EH (cell line): ENCODE results near the gene ZMYND10.

Experiments
- DNase-seq: peaks from one replicate; pipeline ENCODE4 v3.0.0-alpha.2; 2015; ENCODE audit warnings: low read depth

ZMYND10 gene

DNA sequence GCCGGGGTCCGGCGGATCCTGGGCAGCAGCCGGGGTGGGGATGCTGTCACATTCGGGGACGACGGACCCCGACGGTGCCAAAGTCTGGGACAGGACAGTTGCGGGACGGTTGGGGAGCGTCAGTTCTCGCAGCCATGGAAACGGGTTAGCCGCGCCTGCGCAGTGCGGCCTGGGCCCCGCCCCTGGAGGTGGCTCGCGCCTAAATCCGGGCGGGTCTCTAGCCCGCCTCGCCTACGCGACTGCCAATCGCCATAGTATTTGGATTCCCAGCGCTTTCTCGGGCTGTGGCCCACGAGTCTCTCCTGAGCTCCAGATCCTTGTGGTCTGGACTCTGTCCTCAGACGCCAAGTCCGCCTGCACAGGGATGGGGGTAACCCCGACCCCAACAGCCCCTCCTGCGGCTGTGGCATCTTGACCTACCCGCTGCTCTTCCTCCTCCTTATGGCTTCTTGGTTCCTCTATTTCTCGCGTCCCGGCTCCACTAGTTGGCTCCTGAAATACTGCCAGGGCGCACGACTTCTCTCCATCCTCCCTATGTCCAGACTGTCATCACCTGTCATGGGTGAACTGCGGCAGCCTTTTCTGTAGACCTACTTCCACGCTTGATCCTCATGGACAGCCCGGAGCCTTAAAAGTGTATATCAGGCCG, at the start of gene ZMYND10:
Gene ZMYND10, minus strand, starts transcription at position 147 of the 649 bp plus-strand sequence. CDS start 153 bp downstream, outside the sequence.
- peak; percentile 66 for DNase-seq

DNA sequence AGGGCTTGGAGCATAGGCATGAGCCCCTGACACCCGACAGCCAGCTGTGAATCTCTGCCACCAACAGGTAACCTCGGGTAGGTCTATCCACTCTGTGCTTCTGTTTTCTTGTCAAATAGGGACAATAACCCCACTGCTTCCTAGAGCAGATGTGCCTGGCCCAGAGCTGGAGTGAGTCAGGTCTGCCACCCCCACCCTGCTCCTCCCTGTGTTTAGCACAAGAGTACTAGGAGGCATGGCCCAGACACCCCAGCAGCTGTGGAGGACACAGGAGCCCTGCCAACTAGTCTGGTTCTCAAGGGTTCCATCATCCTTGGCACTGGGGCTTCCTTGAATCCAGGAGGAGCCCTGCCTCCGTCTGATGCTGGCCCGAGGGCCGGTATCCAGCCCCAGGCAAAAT, 47.5 kb upstream of the ZMYND10 start:
- DNase-seq = no peak

DNA sequence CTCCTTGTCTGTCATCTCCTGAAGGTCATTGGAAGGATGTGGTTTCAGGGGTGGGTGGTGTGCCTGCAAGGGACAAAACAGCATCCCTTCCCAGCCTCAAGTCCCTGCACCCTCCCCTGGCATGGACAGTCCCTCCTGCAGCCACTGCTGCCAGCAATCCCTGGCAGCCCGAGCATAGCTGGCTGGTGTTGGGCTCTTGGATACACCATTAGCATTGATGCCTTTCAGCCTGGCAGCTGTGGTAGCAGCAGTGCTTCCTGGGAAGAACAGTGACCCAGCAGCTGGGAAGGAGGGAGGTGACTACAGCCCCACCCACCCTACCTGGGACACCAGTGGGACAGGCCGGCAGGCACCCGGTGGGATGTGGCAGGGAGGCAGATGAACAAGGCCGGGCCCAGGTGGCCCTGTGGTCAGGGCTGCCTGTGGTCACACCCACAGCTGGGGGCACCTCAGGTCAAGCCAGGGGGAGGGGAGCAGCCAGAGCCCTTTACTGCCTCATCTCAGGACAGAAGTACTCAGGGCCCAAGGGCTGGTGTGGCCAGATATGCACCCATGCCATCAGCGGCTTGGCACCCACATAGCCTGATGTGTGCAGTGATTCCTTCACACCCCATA, 46.7 kb upstream of the ZMYND10 start:
- DNase-seq = no peak

DNA sequence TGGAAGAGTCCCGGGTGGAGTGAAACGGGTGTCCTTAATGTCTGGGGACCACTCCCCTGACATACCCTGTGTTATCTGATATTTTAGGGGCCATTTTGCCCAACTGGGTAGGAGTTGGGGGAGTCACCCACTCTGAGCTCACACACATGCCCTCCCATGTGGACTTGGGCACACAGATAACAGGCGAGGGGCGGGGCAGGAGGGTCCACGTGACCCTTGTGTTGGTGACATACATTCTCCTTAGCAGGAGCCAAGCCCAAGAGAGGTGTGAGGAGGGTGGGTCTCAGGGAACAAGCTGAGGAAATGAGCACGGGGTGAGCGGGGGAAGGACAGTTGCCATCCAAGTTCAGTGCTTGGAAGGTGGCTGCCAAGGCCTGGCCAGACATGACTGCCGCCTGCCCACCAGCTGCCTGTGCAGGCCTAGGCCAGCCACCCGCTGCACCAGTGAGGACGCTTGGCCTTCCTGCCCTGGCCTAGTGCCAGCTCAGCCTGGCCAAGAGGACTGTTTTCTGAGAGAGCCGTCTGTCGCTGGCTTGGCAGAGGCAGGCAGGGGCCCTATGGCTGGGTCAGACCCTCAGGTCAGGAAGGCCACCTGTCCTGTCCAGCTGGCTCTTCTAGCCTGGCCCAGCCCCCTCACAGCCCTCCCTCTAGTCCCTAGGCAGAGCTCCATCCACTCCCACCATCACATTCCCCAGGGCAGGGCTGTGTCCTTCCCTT, 45.1 kb upstream of the ZMYND10 start:
- no peak for DNase-seq

DNA sequence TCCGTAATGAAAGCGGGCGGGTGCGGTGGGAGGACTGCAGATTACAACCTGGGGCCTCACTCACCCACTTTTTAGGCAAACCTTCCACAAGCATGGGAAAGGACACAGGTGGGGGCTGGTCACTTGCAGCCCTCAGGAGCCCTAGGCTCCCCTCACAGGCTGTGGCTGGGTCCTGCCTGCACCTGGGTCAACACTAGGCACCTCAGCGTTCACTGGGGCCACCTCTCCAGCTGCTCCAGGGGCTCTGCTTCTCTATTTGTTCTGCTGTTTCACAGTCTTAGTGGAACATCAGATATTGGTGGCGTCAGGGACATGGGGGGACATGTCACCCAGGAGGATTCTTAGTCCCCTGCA, 43.9 kb upstream of the ZMYND10 start:
- no peak for DNase-seq

DNA sequence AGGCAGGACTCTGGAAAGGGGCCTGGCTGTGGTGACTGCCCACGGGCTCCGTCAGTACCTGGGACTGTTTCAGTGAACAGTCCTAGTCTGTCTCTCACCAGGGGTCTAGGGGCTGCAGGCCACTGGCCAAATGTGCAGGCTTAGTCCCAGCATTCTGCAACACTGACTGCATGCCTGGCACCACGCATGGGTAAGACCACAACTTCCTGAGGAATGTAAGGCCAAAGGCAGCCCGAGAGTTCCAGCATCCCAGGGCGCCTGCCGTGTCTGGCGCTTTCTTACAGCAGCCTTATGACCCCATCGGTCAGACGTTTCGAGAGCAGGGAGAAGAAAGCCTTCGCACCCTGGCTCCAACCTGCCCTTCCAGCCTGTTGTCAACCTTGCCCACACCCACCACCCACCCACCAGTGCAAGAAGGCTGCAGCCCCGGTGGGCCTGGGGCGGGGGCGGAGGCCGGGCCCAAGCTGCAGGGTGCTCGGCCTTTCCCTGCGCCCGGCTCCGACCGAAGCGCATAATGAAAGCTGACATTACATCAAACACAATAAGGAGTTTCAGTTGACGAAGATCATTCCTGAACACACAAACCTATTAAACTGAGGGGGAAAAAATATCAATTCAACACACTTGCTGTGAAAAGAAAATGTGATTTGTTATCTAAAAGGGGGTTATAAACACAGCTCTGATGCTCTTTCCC, 43.3 kb upstream of the ZMYND10 start:
- no peak for DNase-seq

DNA sequence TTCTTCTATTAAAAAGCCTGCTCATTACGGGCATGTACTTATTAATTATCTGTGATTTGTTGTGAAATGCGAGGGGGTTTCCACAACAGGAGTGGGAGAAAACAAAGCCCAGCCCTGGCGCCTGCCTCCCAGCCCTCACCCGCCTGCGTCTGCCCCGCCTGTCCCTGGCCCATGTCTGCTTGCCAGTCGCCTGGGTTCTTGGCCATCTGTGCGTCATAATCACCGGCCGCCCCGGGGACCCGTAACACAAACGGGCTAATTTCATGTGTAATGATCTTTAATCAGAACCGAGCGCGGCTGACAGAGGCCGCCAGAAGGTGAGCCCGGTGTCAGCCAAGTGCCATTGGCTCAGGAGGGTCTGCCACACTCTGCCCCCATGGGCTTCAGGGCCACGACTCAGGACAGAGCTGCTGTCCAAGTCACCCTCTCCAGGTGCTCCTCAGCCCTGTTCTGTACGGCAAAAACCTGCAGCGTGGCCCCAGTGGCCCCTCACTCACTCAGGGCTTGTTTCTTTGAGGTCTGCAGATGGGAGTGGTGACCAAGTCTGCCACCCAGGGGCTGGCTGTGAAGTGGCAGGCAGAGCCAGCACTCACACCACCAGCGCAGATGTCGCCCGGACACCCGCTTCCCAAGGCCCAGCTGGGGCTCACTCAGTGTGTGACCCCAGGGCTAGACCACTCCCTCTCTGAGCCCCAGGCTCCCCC, 42.6 kb upstream of the ZMYND10 start:
- no peak for DNase-seq

DNA sequence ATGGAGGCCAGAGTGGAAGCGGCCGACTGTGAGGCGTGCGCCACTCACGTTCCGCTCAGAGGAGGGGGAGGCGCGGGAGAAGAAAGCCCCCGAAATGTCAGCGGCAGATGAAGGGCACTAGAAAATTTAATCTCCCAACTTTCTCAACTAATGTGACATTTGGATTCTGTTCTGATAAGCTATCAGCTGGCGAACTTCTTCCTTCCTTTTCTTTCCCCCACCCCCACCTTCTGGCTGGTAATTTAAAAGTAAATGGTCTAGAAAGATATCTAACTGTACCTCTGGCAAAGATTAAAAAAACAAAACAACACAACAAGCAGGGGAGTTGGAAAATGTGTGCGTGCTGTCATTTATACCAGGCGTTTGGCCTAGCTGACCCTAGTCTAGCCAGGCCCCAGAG, 40.2 kb upstream of the ZMYND10 start:
- DNase-seq = no peak

DNA sequence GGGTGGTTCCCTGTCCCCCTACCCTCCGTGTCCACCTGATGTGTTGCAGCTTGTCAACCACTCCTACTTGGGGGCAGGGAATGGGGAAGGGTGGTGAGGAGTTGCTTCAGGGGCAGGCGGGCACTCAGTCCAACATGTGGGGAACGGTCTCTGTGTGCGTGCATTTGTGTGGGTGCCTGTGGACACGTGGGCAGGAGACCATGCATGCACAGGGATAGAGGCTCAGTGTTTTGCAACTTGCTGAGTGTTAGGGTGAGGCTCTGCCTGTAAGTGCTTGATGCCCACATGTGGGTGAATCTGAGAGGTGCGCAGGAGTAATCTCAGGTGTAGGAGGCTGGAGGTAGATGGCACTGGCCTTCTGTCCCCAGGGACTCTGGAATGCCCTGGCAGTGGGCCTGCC, 38.2 kb upstream of the ZMYND10 start:
- no peak for DNase-seq

DNA sequence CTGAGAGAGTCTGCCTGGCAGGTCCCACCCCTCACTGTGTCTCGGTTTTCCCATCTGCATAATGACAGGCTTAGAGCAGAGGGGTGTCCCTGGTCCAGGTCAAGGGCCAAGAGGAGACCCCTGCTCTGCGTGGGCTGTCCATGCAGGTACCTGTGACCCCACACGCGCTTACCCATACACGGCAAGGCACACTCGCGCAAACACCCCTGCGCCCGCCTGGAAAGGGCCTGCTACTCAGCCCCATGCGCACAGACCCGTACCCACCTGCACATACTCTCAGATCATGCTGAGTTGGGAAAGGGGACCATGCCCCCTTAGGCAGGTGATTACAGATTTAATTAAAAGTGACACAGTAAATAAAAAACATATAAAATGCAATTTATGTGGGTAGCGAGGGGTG, 37.2 kb upstream of the ZMYND10 start:
- DNase-seq = no peak

DNA sequence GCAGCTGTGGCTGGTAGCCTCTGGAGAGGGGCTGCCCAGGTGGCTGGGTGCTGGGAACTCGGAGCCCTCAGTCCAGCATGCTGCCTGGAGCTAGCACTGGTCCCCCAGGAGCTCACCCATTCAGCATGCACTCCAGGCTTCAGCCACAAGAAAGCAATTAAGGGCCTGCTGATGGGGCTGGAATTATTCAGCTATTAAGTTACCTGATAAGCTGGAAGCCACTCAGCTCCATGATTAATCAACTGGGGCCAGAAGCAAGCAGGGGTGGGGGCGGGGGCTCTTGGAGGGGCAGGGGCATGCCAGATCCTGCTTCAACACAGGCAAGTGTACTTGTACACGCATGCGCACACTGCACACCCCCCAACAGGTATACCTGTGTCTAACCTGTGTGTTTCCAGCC, 35.9 kb upstream of the ZMYND10 start:
- no peak for DNase-seq

DNA sequence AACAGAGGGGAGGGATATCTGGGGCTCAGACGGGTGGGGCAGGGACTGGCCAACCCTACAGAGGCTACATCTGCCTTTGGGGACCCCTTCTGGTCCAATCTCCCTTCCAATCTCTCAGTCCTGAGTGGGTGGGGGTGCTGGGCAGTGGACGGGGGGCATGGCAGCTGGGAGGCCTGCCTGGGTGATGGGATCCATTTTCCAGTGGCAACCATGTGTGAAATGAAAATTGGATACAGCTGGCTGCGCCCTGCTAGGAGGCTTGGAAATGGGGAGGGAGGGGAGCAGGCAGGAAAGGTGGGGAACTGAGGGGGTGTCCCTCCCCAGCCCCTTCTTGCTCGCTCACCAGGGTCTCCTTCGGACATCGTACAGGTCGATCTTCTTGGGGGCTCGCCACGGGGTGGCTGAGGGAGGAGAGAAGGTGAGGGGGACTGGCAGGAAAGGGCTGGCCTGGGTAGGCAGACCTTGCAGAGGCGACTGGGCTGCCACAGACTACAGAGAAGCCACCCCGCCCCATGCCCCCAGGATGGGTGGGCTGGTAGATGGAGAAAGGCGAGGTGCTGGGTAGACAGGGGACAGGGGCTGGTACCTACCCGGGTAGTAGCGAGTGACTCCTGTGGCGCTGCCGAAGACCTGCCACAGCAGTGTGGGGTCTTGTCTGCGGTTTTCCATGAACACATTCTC, 35.0 kb upstream of the ZMYND10 start:
- no peak for DNase-seq

DNA sequence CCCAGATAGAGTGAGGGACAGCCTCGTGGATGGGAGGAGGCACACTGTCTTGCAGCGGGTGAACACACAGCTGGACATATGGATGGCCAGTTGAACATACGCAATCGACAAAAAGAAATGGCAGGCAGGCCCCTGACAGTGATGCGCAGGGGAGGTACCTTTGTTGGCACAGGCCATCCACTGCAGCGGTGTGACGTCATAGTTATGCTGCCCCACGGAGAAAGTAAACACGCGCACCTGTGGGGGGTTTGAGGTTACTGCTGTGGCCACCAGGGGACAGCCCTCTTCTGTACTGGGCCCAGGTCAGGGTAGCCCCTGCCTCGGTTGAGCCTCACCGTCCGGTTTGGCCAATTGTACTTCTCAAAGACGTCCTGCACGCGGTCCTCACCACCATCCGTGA, 33.2 kb upstream of the ZMYND10 start:
- DNase-seq = no peak

DNA sequence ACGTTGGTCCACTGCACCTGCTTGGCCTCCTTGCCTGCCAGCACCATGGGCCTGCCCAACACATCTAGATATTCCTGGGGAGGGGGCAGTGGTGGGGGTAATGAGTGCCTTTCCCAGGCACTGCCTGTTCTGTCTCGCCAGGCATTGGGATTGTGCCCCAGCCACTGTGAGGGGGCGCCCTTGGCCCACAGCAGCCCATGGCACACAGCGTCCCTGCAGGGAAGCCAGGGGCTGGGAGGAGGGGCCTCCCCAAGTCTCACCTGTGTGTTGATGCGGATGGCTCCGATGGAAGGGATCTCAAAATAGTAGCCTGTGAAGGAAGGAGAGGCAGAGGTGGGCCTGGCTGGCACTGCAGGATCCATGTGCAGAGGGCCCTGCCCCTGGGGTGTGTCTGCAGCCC, 32.5 kb upstream of the ZMYND10 start:
- no peak for DNase-seq

DNA sequence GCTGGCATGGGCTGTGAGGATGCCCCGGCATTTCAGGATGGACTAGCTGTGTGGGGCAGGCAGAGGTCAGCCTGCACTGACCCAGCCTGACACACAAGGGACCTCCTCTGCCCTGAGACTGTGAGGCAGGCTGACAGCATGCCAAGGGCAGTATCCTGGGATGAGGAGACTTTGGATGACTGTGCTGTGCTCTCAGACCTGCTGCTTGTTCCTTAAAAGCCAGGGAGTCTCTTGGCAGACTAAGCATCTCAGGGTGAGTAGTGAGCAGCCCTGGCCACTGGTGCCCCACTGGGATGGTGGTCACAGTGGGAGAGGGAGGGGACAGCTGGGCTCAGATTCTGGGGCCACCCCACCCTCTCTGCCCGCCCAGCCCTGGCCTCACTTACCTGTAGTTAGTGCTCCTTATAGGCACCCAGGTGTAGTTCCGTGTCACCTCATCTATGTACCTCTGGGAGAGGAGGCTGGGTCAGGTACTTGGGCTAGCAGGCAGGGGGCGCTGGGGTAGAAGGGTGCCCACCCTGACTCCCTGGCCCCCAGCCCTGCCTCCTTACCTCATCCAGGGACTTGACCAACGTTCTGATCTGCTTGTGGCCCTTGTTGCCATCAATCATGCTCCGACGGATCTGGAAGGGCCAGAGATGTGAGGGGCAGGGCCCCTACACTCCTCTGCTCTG, 29.9 kb upstream of the ZMYND10 start:
- DNase-seq = no peak

DNA sequence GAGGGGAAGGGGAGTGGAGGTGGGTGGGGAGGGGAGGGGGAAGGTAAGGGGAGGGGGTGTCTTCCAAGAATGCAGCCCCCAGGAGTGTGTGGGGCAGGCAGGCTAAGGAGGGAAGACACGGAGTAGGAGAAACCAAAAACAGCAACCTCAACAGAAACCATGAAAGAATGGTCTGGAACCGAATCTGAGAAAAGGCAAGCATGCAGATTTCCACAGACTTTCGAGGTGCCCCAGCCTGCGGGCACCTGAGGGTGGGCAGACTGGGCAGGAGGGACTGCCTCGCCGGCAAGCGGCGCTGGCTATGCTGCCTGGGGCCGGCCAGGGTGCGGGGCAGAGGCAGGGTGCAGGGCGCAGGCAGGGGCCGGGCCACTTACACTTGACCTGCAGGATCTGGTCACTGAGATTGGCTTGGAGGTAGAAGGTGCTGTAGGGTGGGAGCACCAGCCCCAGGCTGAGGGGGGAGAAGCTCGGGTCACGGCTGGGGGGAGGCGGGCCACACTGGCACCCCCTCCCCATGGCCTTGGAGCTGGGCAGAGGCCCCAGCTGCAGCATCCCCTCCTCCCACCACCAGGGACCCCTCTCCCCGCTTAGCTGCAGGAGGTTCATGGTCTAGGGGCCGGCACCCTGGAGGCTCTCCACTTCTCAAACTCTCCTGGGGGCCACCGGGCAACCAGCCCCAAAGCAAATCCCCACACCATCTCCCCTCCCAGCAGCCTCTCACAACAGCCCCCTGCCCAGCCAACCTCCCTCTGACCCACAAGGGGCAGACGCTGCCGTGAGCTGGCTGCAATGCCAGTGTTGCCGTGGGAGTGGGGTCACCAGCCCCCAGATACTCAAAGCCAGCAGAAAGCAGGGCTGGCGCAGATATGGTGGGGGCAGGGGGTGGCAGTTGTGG, 29.1 kb upstream of the ZMYND10 start:
- DNase-seq = no peak

DNA sequence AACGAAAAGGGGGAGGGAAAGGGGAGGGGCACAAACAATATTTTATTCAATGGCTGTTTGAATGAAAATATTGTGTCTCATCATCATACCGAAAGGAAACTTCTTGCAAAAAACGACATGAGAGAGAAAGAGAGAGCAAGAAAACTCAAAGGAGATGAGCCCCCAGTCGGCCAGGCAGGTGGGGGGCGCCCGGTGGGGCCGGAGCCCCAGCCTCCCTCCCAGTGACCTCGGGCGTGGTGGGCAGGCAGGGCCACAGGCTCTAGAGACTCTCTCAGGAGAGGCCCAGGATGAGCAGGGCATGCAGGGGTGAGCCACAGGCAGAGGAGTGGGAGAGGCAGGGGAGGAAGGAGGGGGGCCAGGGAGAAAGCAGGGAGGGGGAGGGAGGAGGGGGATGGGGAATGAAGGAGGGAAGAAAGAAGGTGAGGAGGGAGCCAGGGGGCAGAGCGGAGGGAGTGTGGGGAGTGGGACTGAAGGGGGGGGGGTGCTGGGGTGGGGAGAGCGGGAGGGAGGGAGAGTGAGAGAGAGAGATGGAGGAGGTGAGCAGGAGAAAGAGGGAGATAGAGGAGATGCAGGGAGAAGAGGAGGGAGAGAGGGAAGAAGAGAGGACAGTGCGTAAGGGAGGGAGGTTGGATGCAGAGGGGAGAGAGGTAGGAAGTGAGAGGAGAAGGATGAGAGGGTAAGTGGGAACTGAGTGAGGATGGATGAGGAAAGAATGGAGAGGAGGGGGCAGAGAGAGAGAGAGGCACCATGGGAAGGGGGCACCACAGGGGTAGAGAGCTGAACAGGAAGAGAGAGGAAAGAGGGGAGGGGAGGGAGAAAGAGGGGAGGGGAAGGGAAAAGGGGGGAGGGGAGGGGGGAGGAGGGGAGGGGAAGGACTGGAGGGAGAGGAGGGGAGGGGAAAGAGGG, 27.9 kb upstream of the ZMYND10 start:
- DNase-seq = no peak

DNA sequence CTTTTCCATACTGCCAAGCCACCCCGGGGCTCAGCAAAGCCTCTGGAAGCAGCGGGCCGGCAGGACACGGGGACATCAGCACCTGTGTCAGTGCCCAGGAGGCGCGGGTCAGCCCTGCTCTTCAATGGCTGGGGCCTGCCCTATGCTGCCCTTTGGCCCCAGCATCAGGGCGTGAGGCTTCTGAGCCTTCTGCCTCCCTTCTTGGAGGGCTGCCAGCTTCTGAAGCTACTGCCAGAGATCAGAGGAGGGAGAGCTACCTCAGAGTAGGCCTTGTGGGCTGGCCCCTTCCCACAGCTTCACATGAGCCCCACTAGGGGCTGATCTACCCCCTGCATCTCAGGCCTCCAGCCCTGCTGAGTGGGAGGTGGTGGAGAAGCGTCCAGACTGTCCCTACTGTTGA, 26.8 kb upstream of the ZMYND10 start:
- no peak for DNase-seq

DNA sequence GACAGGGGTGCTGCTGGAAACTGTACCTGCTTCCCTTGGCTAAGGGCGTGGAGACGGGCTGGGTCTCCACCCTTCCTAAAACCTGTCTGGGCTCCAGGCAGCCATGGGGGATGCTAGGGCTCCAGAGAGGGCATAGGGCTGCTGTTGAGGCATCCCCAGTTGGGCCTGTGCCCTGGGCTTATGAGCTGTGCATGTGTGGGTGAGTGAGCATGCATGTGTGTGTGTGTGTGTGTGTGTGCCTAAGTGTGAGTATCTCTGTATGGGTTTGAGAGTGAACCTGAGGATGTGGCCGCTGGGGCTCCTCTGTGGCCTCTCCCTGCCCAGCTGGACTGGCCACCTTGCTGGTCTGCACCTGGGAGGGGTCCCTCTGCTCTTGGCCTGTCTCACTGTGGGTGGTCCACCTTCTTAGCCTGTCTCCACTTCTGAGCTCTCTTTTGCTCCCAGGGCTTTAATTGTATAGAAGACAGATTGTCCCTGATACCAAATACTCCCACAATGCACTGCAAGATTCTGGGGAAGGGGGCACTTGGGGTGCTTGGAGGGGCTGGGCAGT, 25.7 kb upstream of the ZMYND10 start:
- no peak for DNase-seq
